T1000 (cell line): ENCODE measurements around the gene DRD3.

Experiments
- DNase-seq: peaks from one replicate; lab custom pipeline; 2025; ENCODE audit warnings: mixed read lengths; lab: John Stamatoyannopoulos, UW

The DRD3 gene

DNA sequence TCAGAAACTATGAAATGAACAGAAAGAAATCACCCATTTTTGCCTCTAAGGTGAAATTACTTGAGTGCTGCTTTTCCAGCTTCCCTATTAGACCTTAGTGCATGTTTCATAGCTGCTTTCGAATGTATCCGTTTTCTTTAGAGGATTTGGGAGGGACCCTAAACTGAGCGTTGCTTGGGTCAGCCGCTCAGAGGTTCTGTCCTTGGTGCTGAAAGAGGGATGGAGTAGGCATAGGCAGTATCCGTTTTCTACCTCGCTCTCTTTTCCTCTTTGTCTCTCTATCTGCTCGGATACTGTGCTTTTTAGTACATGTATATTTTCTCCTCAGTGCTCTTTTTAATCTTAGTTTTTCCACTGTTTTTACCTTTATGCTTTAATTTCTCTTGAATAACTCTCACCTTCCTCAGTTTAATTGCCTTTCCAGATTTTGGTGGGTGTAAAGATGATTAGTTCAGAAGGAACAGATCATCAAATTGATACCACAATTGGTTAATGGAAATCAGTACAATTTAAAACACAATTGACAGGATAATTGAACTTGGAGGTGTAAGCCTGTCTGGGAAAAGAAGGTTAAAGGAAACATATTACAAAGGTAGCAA lies at the start of gene DRD3:
DRD3 (minus strand) TSS at position 283 of the 599 bp plus-strand sequence. CDS start 7,060 bp downstream, outside the sequence.
- DNase-seq, result no peak

DNA sequence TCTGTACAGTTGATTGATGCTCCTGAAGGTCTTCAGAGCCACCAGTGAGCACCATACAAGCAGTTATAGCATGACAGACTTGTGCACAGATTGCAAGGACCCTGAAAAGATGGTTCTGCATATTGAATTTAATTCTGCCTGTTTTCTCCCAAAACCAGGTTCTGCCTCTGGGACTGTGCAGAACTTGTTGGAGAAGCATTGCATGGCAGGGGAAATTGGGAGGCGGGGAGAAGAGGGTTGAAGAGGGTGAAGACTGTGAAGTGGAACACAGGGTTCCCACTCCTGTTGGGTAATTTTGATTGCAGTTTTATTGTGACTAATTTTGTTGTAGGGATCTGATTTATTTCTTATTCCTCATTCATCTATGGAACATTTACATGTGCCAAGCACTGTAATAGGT lies 48.2 kb upstream of the DRD3 start:
- no peak for DNase-seq

- no peak for DNase-seq
Measured at GRCh38 chr3:114226313-114226712, 47.5 kb upstream of the DRD3 start.

- DNase-seq, result no peak
Measured at GRCh38 chr3:114223143-114223542, 44.3 kb upstream of the DRD3 start.

DNA sequence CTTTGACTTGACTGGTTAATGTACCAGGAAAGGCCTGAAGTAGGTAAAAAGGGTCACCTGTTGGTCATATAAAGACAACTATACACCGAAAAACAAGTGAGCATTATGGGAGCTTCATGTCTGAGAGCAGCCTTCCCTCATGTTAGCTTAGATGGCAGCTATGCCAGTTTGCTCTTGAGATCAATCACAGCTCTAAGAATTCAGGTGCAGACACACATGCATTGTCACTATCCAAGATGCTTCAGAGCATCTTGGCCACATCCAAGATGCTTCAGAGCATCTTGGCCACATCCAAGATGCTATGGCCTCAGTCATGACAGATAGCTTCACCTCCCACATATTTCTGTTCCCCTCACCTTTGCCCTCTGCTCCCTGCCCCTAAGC lies 43.0 kb upstream of the DRD3 start:
- DNase-seq, result no peak

GRCh38 chr3:114221165-114221880 lies 42.5 kb upstream of the DRD3 start:
- no peak for DNase-seq

DNA sequence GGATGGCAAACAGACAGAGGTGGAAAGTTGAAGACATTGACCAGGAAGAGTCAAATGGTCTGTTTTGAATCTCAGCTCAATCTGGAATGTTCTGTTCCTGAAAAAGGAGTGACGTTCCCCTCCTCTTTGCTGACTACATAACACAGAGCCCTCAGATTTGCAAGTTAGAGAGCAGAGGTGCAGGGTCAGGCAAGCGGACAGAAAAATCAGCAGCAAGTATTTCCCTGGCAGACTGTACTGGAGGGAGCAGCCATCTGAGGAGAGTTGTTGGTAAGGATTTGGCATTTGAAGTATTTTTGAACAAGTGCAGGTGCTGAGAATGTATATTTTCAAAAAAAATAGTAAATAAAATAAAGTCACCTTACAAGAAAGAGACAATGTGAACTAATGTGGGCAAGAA lies 40.9 kb upstream of the DRD3 start:
- no peak for DNase-seq

GRCh38 chr3:114218578-114219185 lies 39.8 kb upstream of the DRD3 start:
- DNase-seq, result no peak

GRCh38 chr3:114218006-114218405 lies 39.2 kb upstream of the DRD3 start:
- DNase-seq, result no peak

DNA sequence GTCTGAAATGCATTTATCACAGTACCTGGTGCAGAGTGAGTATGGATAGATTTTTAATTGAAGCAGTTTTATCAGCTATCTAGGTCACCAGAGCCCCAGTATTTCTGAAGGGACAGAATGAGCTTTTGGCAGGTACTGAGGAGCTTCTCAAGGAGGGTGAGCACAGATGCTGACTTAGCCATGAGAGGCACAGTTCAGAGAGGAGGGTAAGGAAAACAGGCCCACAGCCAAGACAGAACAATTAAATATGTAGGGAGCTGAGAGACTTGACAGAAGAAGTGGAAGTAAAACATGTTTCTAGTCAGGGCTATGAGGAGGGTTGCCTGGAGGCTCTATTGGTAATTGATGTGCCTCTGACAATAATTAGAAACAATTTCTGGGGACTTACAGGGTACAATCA lies 38.4 kb upstream of the DRD3 start:
- no peak for DNase-seq

DNA sequence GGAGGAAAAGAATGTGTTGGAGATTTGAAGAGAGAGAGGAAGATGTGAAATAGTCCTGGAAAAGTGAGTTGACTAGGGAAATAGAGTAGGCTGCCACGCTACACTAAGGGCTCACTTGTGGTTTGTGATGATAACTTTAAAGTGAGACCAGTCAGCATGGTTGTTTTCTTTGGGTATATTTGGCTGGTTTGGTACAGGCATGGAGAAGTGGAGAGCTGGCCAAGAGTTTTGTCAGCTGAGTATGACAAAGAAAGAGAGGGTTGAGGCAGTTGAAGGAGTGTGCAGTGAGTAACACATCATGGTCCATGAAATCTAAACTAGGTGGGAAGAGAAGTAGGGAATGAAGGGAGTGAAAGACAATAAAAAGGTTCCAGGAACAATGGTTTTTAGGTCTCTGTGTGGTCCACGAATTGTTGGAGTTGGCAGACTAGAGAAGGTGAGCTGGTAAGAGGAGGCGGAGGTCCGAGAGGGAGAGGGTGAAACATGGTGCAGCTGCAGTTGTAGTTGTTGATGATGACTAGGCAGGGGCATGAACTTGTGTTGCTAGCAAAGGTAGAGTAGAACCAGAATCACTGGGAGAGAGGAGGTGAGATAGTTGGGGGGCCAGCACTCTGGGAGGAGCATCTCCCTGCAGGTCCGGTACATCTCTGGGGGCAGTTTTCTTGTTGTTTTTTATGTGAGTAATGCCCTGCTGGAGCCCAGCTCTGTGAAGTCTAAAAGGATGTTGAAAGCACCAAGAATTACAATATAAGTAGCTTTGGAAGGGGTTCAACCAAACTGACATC lies 37.5 kb upstream of the DRD3 start:
- DNase-seq, result no peak

DNA sequence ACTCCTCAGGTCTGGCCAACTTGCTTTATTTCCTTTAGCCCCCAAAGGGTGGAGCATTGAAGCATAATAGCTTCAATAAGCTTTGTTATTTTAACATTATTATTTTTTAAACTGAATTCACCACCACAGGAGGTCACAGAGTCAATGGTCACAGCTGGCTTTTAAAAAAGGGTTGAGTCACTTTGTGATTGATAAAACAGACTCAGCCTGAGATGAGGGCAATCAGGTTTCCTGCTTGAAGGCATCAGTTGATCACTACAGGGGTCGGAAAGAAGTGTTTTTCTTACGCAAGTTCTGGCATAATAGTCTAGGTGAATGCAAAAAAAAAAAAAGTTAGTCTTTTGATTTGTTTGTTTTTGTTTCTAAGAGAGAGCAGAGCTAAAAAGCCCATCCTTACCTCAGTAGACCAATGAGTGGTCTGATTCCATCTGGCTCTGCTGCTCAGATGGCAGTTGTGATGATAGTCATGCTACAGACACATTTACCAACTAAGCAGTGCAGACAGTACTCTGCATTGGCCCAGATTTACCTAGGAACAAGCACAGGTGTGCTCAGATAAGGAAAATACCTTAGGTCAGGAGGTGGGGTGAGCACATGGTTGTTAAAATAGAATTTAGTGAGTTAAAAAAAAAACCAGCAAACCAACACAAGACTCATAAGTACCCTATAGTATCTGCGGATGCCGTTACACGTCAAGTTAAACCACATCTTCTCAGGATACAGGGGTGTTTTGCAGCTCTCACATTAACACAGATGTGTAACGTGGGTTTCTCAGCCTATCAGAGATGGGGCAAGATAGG lies 35.9 kb upstream of the DRD3 start:
- DNase-seq, result no peak

GRCh38 chr3:114213627-114214541 lies 35.0 kb upstream of the DRD3 start:
- DNase-seq, result peak; percentile 61

DNA sequence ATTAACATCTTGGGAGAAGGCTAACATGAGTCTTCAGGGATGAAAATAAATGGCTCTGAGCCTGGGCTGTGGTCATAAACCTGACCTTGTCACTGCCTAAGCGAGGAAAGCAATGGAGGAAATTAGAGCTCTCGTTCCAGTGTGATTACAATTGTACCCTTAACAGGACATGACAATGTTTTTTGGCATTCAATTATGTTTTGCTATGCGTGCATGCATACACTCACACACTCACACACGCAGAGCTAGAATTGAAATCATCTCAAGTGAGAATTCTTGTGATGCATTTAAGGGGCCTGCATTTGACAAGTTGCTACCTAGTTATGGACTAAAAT lies 34.4 kb upstream of the DRD3 start:
- DNase-seq, result no peak

- no peak for DNase-seq
Measured at GRCh38 chr3:114212646-114213045, 33.8 kb upstream of the DRD3 start.

DNA sequence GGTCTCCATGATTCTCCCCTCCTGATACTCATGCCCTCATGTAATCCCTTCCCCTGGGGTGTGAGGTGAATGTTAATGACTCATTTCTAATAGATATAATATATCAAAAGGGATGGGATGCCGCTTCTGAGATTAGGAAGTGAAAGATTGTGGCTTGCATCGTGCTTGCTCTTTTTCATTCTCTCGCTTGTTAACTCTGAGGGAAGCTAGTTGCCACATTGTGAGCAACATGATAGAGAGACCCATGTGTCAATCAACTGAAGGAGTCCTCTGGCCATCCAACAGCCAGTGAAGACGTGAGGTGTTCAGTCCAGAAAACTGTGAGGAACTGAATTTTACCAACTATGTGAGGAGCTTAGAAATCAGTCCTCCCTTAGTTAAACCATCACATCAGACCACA lies 28.9 kb upstream of the DRD3 start:
- DNase-seq, result no peak

GRCh38 chr3:114206342-114206741 lies 27.5 kb upstream of the DRD3 start:
- DNase-seq, result no peak

- DNase-seq, result no peak
Measured at GRCh38 chr3:114205541-114205940, 26.7 kb upstream of the DRD3 start.

DNA sequence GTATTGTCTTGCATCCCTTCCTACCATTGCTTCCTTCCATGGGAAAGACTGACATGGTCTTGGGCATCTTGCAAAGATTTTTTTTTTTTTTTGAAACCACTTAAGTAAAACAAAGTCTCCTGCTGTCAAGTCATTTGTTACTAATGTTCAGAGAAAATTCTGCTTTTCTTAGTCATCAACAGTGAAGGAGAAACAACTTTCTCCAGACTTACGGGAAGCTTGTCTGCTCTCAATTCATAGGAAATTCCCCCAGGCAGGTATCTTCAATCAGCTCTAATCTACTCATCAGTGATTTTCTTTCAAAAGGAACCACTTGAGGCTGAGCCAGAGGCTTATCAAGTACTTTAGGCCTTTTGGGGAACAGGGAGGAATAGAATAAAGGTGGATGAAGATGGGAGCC lies 15.9 kb upstream of the DRD3 start:
- no peak for DNase-seq

DNA sequence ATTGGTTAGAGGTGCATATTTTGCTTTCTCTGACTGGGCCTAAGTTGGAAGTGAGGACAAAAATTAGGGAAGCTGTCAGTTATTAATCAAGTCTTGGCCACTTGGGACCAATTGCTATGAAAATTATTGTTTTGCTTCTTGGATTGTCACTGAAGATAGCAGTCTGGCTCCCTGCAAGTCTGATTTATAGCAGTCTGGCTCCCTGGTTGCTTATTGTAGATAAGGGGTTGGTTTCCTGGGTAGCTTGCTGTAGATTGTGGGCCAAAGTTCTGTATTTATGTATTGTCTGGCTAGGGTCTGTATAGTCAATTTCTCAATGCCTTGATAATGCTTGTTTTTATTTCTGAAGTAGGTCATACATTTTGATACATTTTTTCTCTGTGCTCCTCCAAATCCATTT lies 13.3 kb upstream of the DRD3 start:
- DNase-seq, result no peak

DNA sequence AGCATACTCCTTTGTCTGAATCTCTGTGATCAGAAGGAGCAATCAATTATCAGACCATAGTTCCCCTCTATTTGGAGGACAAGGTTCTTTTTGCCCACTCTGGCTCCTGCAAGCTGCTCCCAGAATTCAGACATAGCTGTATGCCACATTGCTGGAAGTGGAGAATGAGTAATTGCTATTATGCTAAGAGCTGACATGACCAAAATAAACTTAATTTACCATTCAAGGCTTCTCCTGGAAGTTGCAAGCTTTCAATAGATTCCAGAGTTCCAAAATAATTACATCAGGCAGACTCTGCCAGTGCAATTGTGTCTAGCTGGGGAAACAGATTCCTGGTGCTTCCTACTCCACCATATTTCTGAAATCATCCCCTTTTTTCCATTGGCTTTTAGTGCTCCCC lies 7.6 kb upstream of the DRD3 start:
- DNase-seq, result no peak
